ENCODE measurements around the gene SLC6A2.
"Not testable (repeated sequence)": the region's sequence is repeated elsewhere in the genome, so short reads cannot be mapped to it uniquely, and the experiment has no call there.

The SLC6A2 gene

DNA sequence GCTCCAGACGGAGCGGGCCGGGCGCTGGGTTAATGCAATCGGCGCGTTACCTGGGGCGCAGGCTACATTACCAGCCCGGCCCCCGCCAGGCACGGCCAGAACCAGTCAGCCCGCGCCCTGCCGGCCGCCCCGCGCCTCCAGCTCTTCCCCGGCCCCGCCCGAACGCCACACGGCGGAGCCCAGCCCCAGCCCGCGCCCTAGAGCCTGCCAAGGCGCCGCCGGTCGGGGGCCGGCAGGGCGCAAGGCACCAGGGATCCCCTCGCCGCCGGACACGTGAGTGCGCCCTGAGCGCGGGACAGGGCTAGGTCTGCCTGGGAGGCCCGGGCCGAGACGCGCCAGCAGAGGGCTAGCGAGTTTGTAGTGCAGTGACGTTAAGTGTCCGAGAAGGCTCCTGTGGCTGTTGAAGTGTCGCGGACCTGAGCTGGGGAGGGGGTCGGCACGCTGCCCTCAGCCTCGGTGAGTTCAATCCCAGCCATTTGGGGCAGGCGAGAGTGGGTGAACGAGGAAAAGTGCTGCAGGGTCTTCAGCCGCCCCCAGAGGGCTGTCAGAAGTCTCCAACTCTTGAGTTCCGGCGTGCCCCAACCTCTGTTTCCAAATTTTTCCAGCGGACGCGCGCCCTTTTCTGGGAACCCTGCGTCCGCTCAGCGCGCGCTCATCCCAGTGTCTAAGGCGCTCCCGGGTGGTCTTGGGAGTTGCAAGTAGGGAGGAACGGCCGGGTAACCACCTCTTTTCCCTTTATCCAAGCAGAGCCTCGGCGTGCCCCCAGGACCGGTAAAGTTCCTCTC, at the start of gene SLC6A2:
Gene SLC6A2 (plus strand): TSS at position 92 of the 785 bp plus-strand sequence. CDS start 707 bp downstream, outside the sequence.
- DNase-seq = no peak
- no peak for ATAC-seq

- DNase-seq = no peak
- no peak for ATAC-seq
These were observed 42.0 kb upstream of the SLC6A2 start for GRCh38 chr16:55613613-55614335.

DNA sequence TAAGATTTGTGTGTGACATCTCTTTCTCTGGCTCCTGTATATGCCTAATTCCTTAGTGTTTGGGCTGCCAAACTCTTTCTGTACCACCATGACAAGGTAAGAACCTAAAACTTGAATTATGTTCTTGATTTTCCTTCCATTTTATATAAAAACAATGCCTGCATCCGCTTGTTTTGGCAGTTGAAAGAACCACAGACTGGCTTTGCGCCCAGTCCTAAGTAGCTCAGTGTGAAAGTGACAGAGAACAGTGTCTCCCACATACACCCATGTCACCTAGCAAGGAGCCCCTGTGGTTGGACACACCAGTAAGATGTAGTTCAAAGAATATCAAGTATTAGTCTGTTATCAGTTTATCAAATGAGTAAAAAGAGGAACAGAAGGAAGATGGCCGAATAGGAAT, 40.7 kb upstream of the SLC6A2 start:
- no peak for ATAC-seq
- DNase-seq = no peak

GRCh38 chr16:55615670-55616069, 40.1 kb upstream of the SLC6A2 start:
- ATAC-seq, DNase-seq: not testable (repeated sequence)

DNA sequence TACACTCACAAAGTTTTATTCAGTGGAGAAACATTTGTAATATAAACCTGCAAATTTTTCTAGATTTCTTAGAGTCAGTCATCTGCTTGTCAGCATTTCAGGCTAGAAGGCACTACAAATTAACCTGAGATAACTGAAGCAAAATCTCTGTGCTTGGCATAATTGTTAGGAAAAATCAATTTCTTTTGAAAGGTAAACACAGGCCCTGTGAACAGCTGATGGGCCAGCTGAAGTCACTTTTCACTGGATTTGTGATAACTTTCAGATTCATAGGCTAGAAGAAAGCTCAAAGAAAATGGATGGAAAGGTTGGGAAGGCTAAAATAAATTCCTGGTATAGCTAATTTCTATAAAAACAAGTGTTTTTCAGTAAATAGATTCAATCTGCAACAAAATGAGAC, 34.0 kb upstream of the SLC6A2 start:
- no peak for ATAC-seq
- no peak for DNase-seq

GRCh38 chr16:55622272-55622671, 33.5 kb upstream of the SLC6A2 start:
- DNase-seq (no peak), ATAC-seq (no peak)

GRCh38 chr16:55622930-55623561, 32.7 kb upstream of the SLC6A2 start:
- DNase-seq = no peak

DNA sequence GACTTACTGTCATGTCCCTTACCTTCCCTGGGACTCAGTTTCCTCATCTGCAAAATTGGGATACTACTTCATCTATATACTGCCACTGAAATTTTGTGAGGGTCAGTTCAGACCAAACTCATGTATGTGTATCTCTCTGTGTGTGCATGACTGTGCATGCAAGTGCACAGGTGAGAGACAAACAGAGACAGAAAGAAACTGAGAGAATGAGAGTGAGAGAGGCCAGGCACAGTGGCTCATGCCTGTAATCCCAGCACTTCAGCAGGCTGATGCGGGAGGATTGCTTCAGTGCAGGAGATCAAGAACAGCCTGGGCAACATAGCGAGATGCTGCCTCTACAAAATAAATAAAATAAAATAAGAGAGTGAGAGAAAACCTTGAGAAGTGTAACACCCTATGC, 32.1 kb upstream of the SLC6A2 start:
- no peak for ATAC-seq
- DNase-seq = no peak

More at GRCh38 chr16:55622930-55623561, 32.7 kb upstream of the SLC6A2 start:
- ATAC-seq = no peak

DNA sequence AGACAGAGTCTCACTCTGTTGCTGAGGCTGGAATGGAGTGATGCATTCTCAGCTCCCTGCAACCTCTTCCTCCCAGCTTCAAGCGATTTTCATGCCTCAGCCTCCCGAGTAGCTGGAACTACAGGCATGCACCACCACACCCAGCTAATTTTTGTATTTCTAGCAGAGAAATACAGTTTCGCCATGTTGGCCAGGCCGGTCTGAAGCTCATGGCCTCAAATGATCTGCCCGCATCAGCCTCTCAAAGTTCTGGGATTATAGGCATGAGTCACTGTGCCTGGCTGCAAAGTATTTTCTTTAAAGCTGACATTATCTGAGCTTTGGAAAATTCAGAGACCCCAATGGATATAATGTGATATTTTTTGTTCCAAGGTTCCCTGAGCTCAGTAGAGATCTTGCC, 31.1 kb upstream of the SLC6A2 start:
- no peak for DNase-seq
- ATAC-seq = no peak

DNA sequence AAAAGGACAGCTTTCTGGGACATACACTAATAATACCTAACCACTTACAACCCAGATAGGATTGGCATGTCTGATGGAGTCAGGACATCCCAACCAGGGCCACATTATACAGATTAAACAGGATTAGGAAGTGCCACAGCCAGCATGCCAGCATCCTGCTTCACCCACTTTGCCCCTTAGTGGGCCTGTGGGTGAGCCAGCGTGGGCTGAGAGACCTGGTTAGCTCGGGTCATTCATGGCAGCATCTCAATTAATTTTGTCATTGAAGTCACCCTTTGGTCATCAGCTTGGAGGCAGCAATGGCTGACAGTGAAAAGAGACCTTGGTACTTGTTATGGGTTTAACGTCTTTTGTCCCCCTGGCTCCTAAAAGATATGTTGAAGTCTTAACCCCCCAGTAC, 29.9 kb upstream of the SLC6A2 start:
- ATAC-seq (no peak), DNase-seq (no peak)

DNA sequence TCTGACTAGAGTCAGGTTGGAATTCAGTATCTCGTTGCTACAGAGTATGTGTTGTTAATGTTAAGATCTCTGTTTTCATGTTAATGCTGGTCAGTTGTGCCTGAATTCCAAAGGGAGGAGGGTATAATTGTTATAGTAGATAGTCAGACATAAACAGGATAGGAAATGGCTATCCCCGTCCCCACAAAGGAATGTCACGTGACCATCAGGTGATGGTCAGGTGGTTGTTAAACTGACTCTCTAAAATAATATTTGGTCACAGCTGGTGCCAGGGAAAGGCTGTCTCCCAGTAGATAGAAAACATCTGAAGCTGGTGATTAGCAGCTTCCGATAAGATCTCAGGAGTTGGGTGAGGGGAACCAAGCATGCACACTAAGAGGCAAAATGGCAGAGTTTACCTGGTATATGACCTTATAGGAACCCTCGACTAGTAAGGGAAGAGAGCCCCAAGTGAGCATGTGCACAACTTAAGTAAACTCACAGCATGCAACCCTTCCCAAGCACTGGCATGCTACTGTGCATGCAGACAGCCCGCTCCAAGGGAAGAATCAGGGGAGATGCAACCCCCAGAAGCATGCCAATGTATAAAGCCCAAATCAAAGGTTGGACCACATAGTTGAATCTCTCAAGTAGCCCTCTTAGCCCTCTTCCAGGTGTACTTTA, 27.4 kb upstream of the SLC6A2 start:
- ATAC-seq = no peak
- no peak for DNase-seq

DNA sequence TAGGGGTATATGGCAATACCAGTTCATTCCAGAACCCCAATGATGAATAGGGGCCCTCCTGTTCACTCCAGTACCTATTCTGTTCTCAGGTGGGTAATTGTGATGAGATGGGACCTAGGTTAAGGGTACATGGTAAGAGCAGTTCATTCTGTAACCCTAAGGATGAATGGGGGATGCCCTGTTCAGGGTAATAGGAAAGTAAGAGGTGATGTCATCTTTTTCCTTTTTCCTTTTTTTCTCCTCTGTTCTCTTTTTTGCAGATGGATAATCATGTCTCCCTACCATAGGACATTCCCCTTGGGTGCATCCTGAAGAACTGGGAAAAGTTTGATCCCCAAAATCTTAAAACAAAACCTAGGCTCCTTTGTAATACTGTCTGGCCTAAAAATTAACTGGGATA, 25.0 kb upstream of the SLC6A2 start:
- DNase-seq (no peak), ATAC-seq (no peak)

- no peak for DNase-seq
- no peak for ATAC-seq
These were observed 23.5 kb upstream of the SLC6A2 start for GRCh38 chr16:55632259-55632658.

DNA sequence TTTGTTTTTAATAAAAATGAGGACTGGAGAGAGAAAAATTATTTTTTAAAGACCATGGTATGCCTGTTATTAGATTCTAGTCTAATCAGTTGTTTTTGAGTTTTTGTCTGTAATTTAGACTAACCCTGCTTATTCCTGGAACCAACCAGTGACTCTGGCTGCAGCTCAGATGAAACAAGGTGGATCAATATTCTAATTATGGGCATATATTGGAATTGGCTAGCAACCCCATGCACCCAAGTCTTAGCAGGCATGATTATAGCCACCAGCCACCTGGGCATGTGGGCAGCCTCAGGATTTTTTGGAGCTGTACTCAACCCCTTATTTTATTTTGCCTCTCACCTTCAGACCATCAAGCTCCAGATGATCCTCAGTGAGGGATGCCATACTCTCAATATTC, 21.6 kb upstream of the SLC6A2 start:
- no peak for ATAC-seq
- no peak for DNase-seq

GRCh38 chr16:55638256-55638655, 17.5 kb upstream of the SLC6A2 start:
- ATAC-seq = no peak
- no peak for DNase-seq

- ATAC-seq = no peak
- no peak for DNase-seq
These were observed 15.0 kb upstream of the SLC6A2 start for GRCh38 chr16:55640701-55641327.

DNA sequence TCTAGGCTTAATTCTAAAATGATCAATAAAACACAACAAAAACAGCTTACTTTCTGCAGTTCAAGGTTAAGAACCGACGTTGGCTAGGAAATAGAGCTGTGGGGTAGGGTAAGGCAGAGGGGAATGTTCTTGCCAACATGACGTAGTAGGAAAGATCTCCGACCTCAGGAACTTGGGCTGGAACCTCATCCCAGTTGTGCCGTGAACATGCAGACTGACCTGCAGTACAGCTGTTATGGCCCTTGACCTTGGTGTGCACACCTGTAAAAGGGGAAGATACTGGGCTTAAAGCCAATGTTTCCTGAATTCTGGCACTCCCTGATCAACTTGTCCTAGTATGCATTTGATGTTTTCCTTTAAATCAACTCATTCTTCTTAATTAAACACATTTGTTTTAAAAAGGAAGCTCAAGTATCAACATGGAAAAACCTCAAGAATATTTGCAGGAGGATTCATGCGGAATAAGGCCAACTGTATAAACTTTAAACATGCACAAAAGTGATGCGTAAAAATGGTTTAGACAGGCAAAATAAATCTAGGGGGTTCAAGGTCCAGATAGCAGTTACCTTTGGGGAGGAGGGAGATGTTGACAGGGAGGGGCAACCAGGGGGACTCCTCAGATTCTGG, 14.2 kb upstream of the SLC6A2 start:
- DNase-seq = no peak
- ATAC-seq = no peak

DNA sequence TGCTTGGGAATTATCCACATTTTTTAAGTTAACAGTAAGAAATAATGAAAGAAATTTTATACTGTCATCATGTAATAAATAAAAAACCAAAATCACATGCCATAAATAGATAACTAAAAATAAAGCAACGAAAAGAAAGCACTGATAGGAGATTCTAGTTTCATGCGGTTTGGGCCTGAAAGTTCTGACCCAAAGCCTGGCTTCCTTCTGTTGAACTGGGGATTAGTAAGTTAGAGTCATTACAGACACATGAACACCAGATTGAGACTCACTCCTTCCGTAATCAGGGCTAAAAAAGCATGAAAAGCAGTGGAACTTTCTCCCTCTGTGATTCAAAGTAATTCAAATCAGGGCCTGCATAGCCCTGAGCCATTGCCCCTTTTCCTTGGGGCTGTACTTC, 13.2 kb upstream of the SLC6A2 start:
- no peak for ATAC-seq
- no peak for DNase-seq

GRCh38 chr16:55643161-55643970, 12.4 kb upstream of the SLC6A2 start:
- DNase-seq (no peak), ATAC-seq (no peak)

DNA sequence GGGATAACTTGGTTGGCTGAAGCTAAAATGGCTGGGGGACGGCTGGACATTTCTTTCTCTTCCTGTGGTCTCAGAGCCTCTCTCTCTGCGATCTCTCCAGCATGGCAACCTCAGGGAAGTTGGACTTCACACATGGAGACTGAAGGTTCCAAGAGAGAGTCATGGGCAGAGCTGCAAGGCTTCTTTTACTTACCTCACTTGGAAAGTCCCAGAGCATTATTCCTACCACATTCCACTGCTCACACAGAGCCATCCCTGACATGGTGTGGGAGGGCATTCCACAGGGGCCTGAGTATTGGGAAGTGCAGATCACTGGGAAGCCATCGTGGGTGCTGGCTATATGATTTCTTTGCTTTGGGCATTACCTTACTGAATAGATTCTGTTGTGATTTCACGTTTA, 9.8 kb upstream of the SLC6A2 start:
- no peak for ATAC-seq

DNA sequence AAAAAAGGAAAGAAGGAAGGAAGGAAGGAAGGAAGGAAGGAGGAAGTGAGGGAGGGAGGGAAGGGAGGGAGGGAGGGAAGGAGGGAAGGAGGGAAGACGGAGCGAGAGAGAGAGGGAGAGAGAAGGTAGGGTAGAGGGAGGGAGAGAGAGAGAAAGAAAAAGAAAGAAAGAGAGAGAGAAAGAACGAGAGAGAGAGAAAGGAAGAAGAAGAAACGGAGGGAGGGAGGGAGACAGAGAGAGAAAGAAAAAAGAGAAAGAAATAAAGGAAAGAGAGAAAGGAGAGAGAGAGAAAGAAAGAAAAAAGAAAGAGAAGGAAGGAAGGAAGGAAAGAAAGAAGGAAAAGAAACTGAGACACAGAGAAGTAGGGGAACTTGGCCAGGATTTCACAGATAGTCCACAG, 8.4 kb upstream of the SLC6A2 start:
- DNase-seq = no peak

More for the DNA sequence above, 9.8 kb upstream of the SLC6A2 start:
- no peak for DNase-seq

More for the DNA sequence above, 8.4 kb upstream of the SLC6A2 start:
- ATAC-seq = no peak
